ENCODE data around the gene PTGDR2. TPM values are rescaled to one million over a fixed set of nuclear protein-coding genes. Genes with fewer than 3 reads are reported as not detected.

Gene PTGDR2
- total RNA-seq, 1 donor from 2014 or later: not detected

- Histone ChIP-seq H3K4me3 (ENCODE audit: low read depth, low read length) (no peak overlapping the region), H3K27me3 (ENCODE audit: control insufficient read depth, insufficient read depth, low read length) (no peaks in the 10 kb centered on the region), H3K36me3 (ENCODE audit: control insufficient read depth, insufficient read depth, low read length) (no peaks in the 10 kb centered on the region)
- no peak for DNase-seq (ENCODE audit: low read depth)
- no peak for TF ChIP-seq CTCF (IDR thresholded peaks at IDR 0.05; ENCODE audit: insufficient read depth, low read length, severe bottlenecking)
- FAIRE-seq: no peak
Measured at GRCh38 chr11:60801194-60801593, 54.6 kb downstream of the PTGDR2 start.

Other genes starting within 250 kb of the PTGDR2 start
- not detected in 2 replicates for gene MS4A8, start 156.3 kb downstream of the PTGDR2 start, total RNA-seq
- gene MS4A18, start 131.2 kb downstream of the PTGDR2 start, total RNA-seq: not detected in 2 replicates
- gene MS4A15, start 99.1 kb downstream of the PTGDR2 start, total RNA-seq: not detected in 2 replicates
- not detected in 2 replicates for gene MS4A10, start 70.6 kb downstream of the PTGDR2 start, total RNA-seq
- gene CCDC86, start 13.8 kb downstream of the PTGDR2 start, total RNA-seq: 7.4 TPM in 2 replicates
- gene ZP1, start 11.6 kb upstream of the PTGDR2 start, total RNA-seq: not detected in 2 replicates
- 30.2 and 36.1 TPM in 2 replicates for gene PRPF19, start 50.6 kb upstream of the PTGDR2 start, total RNA-seq
- gene TMEM109, start 58.2 kb upstream of the PTGDR2 start, total RNA-seq: 7.6 and 7.7 TPM in 2 replicates
- gene TMEM132A, start 68.5 kb upstream of the PTGDR2 start, total RNA-seq: 22.6 and 25.2 TPM in 2 replicates
- 0.38 and 1.3 TPM in 2 replicates for gene SLC15A3, start 96.2 kb upstream of the PTGDR2 start, total RNA-seq
- gene CD6, start 115.7 kb upstream of the PTGDR2 start, total RNA-seq: not detected in 2 replicates
- gene CD5, start 246.5 kb upstream of the PTGDR2 start, total RNA-seq: not detected in 2 replicates